ENCODE results near the gene OR1K1. TPM values are rescaled to one million over a fixed set of nuclear protein-coding genes. Genes with fewer than 3 reads are reported as not detected.
"Not testable (repeated sequence)": the region's sequence is repeated elsewhere in the genome, so short reads cannot be mapped to it uniquely, and the experiment has no call there.

Gene OR1K1
- polyA plus RNA-seq, 3 donors = not detected

DNA sequence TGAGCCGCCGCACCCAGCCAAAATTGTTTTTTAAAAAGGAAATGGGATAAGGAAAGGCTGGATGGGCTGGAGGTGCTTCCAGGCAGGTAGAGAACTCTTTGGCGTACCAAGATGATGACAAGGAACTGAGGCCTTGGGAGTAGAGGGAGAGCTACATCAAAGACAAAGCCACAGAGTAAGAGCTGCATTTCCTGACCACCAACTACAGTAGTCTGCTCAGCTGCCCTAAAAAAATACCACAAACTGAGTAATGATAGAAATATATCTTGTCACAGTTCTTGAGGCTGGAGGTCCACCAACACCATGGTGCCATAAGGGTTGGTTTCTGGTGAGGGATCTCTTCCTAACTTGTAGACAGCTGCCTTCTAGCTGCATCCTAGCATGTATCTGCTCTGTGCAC lies 8.2 kb downstream of the OR1K1 start:
- Histone ChIP-seq H3K79me2 (ENCODE audit: insufficient read depth, low read length) (no peaks in the 10 kb centered on the region), H3K27ac (ENCODE audit: low read depth in 1 of 2, low read length in 2 of 2) (no peak overlapping the region), H3K4me2 (replicated peaks; ENCODE audit: extremely low read depth, low read length, poor library complexity, severe bottlenecking) (no peak overlapping the region), H3K9ac (ENCODE audit: insufficient read depth, low read length, poor library complexity, severe bottlenecking) (no peak overlapping the region), H3K27me3 (ENCODE audit: control insufficient read depth in 2 of 2, insufficient read depth in 2 of 2, low read length in 2 of 2) (no peaks in the 10 kb centered on the region), H2AFZ (ENCODE audit: insufficient read depth, low read depth, low read length, poor library complexity, severe bottlenecking) (no peak overlapping the region), H4K20me1 (ENCODE audit: insufficient read depth, low read length) (no peaks in the 10 kb centered on the region), H3K4me3 (replicated peaks in 1 of 3; ENCODE audit: low read depth in 2 of 3, low read length in 3 of 3) (no peak overlapping the region), H3K36me3 (replicated peaks in 1 of 2; ENCODE audit: control insufficient read depth in 1 of 2, insufficient read depth in 2 of 2, low read length in 2 of 2) (no peaks in the 10 kb centered on the region), H3K4me1 (ENCODE audit: control insufficient read depth in 1 of 2, insufficient read depth in 2 of 2, low read length in 2 of 2) (no peaks in the 10 kb centered on the region), H3K9me3 (replicated peaks in 1 of 2; ENCODE audit: control insufficient read depth in 1 of 2, insufficient read depth in 1 of 2, low read length in 2 of 2) (no peaks in the 10 kb centered on the region)
- Mint-ChIP-seq H3K27me3 (ENCODE audit: low read depth in 3 of 3) (peaks cover 0 to 5% (median 0%) of the 10 kb centered on the region in 3 donors), H3K4me1 (no peaks in the 10 kb centered on the region), H3K4me3 (no peak overlapping the region), H3K27ac (peak overlapping the region in 1 of 7 donors; percentile 40), H3K9me3 (peaks cover 0 to 5% (median 0%) of the 10 kb centered on the region in 7 donors), H3K36me3 (no peaks in the 10 kb centered on the region)
- intact Hi-C loops (cut with micrococcal nuclease) = loop anchor here in 1 of 2 donors (10.0 kb wide), 1 partner anchor 343 kb away; no protein-coding TSS in a partner anchor
- TF ChIP-seq, protein P1, sequence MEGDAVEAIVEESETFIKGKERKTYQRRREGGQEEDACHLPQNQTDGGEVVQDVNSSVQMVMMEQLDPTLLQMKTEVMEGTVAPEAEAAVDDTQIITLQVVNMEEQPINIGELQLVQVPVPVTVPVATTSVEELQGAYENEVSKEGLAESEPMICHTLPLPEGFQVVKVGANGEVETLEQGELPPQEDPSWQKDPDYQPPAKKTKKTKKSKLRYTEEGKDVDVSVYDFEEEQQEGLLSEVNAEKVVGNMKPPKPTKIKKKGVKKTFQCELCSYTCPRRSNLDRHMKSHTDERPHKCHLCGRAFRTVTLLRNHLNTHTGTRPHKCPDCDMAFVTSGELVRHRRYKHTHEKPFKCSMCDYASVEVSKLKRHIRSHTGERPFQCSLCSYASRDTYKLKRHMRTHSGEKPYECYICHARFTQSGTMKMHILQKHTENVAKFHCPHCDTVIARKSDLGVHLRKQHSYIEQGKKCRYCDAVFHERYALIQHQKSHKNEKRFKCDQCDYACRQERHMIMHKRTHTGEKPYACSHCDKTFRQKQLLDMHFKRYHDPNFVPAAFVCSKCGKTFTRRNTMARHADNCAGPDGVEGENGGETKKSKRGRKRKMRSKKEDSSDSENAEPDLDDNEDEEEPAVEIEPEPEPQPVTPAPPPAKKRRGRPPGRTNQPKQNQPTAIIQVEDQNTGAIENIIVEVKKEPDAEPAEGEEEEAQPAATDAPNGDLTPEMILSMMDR (IDR thresholded peaks at IDR 0.05) = no peak
- WGBS (ENCODE audit: insufficient coverage) = 93% methylated on average over 3 of the region's 3 CpGs
- DNase-seq = no peak

DNA sequence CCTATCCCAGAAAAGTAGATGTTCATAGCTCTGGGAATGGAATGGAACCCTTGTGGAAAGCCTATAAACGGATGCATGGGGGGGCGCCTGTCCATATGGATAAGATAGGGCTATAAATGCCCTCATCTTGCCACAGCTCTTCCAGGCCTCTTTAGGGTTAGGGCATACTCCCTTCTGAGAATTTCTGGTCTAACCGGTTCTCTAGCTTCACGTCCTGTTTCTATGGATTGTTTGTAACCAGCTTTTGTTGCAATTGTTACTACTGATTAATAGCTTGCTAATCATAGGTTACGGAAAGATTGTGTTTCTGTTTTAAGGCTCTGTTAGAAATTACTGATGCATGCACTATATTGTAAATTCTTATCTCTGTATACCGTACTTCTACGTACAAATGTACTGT lies 9.3 kb downstream of the OR1K1 start:
- H3K4me1 Mint-ChIP-seq; H3K4me2 ChIP-seq (replicated peaks; ENCODE audit: extremely low read depth, low read length, poor library complexity, severe bottlenecking); H3K27ac Mint-ChIP-seq; H3K27me3 ChIP-seq (ENCODE audit: control insufficient read depth in 2 of 2, insufficient read depth in 2 of 2, low read length in 2 of 2); H3K36me3 Mint-ChIP-seq; H3K4me3 Mint-ChIP-seq; H3K27me3 Mint-ChIP-seq (ENCODE audit: low read depth in 3 of 3); H3K36me3 ChIP-seq (replicated peaks in 1 of 2; ENCODE audit: control insufficient read depth in 1 of 2, insufficient read depth in 2 of 2, low read length in 2 of 2); H3K9me3 ChIP-seq (replicated peaks in 1 of 2; ENCODE audit: control insufficient read depth in 1 of 2, insufficient read depth in 1 of 2, low read length in 2 of 2); H3K79me2 ChIP-seq (ENCODE audit: insufficient read depth, low read length); DNase-seq; H2AFZ ChIP-seq (ENCODE audit: insufficient read depth, low read depth, low read length, poor library complexity, severe bottlenecking); H3K4me1 ChIP-seq (ENCODE audit: control insufficient read depth in 1 of 2, insufficient read depth in 2 of 2, low read length in 2 of 2); H3K9ac ChIP-seq (ENCODE audit: insufficient read depth, low read length, poor library complexity, severe bottlenecking); H3K27ac ChIP-seq (ENCODE audit: low read depth in 1 of 2, low read length in 2 of 2); H3K9me3 Mint-ChIP-seq; H4K20me1 ChIP-seq (ENCODE audit: insufficient read depth, low read length); H3K4me3 ChIP-seq (replicated peaks in 1 of 3; ENCODE audit: low read depth in 2 of 3, low read length in 3 of 3): not testable (repeated sequence)
- intact Hi-C loops (cut with micrococcal nuclease) = loop anchor here in 1 of 2 donors (10.0 kb wide), 1 partner anchor 344 kb away; no protein-coding TSS in a partner anchor
- 94% methylated on average over 3 of the region's 7 CpGs for WGBS (ENCODE audit: insufficient coverage)

All from CD14-positive monocyte (primary cell).